ENCODE results near the gene PI4KA.

The PI4KA gene

GRCh38 chr22:20873214-20873613, 14.6 kb upstream of the PI4KA start:
- Histone ChIP-seq H3K27ac (ENCODE audit: low read length) (no peak overlapping the region), H3K4me3 (ENCODE audit: low read length) (no peak overlapping the region), H3K36me3 (ENCODE audit: control insufficient read depth, low read depth, low read length) (no peaks in the 10 kb centered on the region), H3K9ac (ENCODE audit: low read length) (no peak overlapping the region), H3K9me3 (ENCODE audit: control insufficient read depth, low read depth, low read length) (no peaks in the 10 kb centered on the region), H3K4me1 (ENCODE audit: control insufficient read depth, low read depth, low read length) (no peaks in the 10 kb centered on the region), H3K27me3 (ENCODE audit: control insufficient read depth, insufficient read depth, low read length) (no peaks in the 10 kb centered on the region)

- no peaks in the 10 kb centered on the region for H3K9me3 ChIP-seq (ENCODE audit: control insufficient read depth, low read depth, low read length)
- H3K27me3 ChIP-seq (ENCODE audit: control insufficient read depth, insufficient read depth, low read length): no peaks in the 10 kb centered on the region
- no peak overlapping the region for H3K4me3 ChIP-seq (ENCODE audit: low read length)
- H3K36me3 ChIP-seq (ENCODE audit: control insufficient read depth, low read depth, low read length): no peaks in the 10 kb centered on the region
- H3K27ac ChIP-seq (ENCODE audit: low read length): no peak overlapping the region
- H3K4me1 ChIP-seq (ENCODE audit: control insufficient read depth, low read depth, low read length): no peaks in the 10 kb centered on the region
- H3K9ac ChIP-seq (ENCODE audit: low read length): no peak overlapping the region
Measured at GRCh38 chr22:20869234-20869633, 10.6 kb upstream of the PI4KA start.

- Histone ChIP-seq H3K9me3 (ENCODE audit: control insufficient read depth, low read depth, low read length) (no peaks in the 10 kb centered on the region), H3K27me3 (ENCODE audit: control insufficient read depth, insufficient read depth, low read length) (no peaks in the 10 kb centered on the region), H3K36me3 (ENCODE audit: control insufficient read depth, low read depth, low read length) (no peaks in the 10 kb centered on the region), H3K27ac (ENCODE audit: low read length) (no peak overlapping the region), H3K4me3 (ENCODE audit: low read length) (no peak overlapping the region), H3K4me1 (ENCODE audit: control insufficient read depth, low read depth, low read length) (no peaks in the 10 kb centered on the region), H3K9ac (ENCODE audit: low read length) (no peak overlapping the region)
Measured at GRCh38 chr22:20868025-20868962, 9.7 kb upstream of the PI4KA start.

- Histone ChIP-seq H3K4me1 (ENCODE audit: control insufficient read depth, low read depth, low read length) (no peaks in the 10 kb centered on the region), H3K27me3 (ENCODE audit: control insufficient read depth, insufficient read depth, low read length) (no peaks in the 10 kb centered on the region), H3K9ac (ENCODE audit: low read length) (no peak overlapping the region), H3K27ac (ENCODE audit: low read length) (no peak overlapping the region), H3K9me3 (ENCODE audit: control insufficient read depth, low read depth, low read length) (no peaks in the 10 kb centered on the region), H3K36me3 (ENCODE audit: control insufficient read depth, low read depth, low read length) (no peaks in the 10 kb centered on the region), H3K4me3 (ENCODE audit: low read length) (no peak overlapping the region)
Measured at GRCh38 chr22:20867179-20868024, 8.8 kb upstream of the PI4KA start.

GRCh38 chr22:20866736-20867135, 8.1 kb upstream of the PI4KA start:
- no peak overlapping the region for H3K4me3 ChIP-seq (ENCODE audit: low read length)
- no peaks in the 10 kb centered on the region for H3K4me1 ChIP-seq (ENCODE audit: control insufficient read depth, low read depth, low read length)
- H3K36me3 ChIP-seq (ENCODE audit: control insufficient read depth, low read depth, low read length): no peaks in the 10 kb centered on the region
- H3K9me3 ChIP-seq (ENCODE audit: control insufficient read depth, low read depth, low read length): no peaks in the 10 kb centered on the region
- no peaks in the 10 kb centered on the region for H3K27me3 ChIP-seq (ENCODE audit: control insufficient read depth, insufficient read depth, low read length)
- no peak overlapping the region for H3K9ac ChIP-seq (ENCODE audit: low read length)
- no peak overlapping the region for H3K27ac ChIP-seq (ENCODE audit: low read length)

GRCh38 chr22:20865875-20866445, 7.3 kb upstream of the PI4KA start:
- Histone ChIP-seq H3K27ac (ENCODE audit: low read length) (no peak overlapping the region), H3K4me3 (ENCODE audit: low read length) (no peak overlapping the region), H3K36me3 (ENCODE audit: control insufficient read depth, low read depth, low read length) (no peaks in the 10 kb centered on the region), H3K9me3 (ENCODE audit: control insufficient read depth, low read depth, low read length) (no peaks in the 10 kb centered on the region), H3K9ac (ENCODE audit: low read length) (no peak overlapping the region), H3K27me3 (ENCODE audit: control insufficient read depth, insufficient read depth, low read length) (no peaks in the 10 kb centered on the region), H3K4me1 (ENCODE audit: control insufficient read depth, low read depth, low read length) (no peaks in the 10 kb centered on the region)

- H3K27me3 ChIP-seq (ENCODE audit: control insufficient read depth, insufficient read depth, low read length): no peaks in the 10 kb centered on the region
- no peaks in the 10 kb centered on the region for H3K9me3 ChIP-seq (ENCODE audit: control insufficient read depth, low read depth, low read length)
- H3K9ac ChIP-seq (ENCODE audit: low read length): no peak overlapping the region
- H3K36me3 ChIP-seq (ENCODE audit: control insufficient read depth, low read depth, low read length): no peaks in the 10 kb centered on the region
- H3K4me3 ChIP-seq (ENCODE audit: low read length): no peak overlapping the region
- H3K4me1 ChIP-seq (ENCODE audit: control insufficient read depth, low read depth, low read length): no peaks in the 10 kb centered on the region
- no peak overlapping the region for H3K27ac ChIP-seq (ENCODE audit: low read length)
Measured at GRCh38 chr22:20865331-20865730, 6.7 kb upstream of the PI4KA start.

GRCh38 chr22:20864186-20864908, 5.7 kb upstream of the PI4KA start:
- Histone ChIP-seq H3K27me3 (ENCODE audit: control insufficient read depth, insufficient read depth, low read length) (peaks cover 5% of the 10 kb centered on the region), H3K36me3 (ENCODE audit: control insufficient read depth, low read depth, low read length) (no peaks in the 10 kb centered on the region), H3K27ac (ENCODE audit: low read length) (no peak overlapping the region), H3K9ac (ENCODE audit: low read length) (no peak overlapping the region), H3K4me3 (ENCODE audit: low read length) (no peak overlapping the region), H3K9me3 (ENCODE audit: control insufficient read depth, low read depth, low read length) (no peaks in the 10 kb centered on the region), H3K4me1 (ENCODE audit: control insufficient read depth, low read depth, low read length) (peaks cover 5% of the 10 kb centered on the region)

GRCh38 chr22:20863366-20863765, 4.8 kb upstream of the PI4KA start:
- Histone ChIP-seq H3K36me3 (ENCODE audit: control insufficient read depth, low read depth, low read length) (no peaks in the 10 kb centered on the region), H3K27ac (ENCODE audit: low read length) (no peak overlapping the region), H3K4me1 (ENCODE audit: control insufficient read depth, low read depth, low read length) (peaks cover 7% of the 10 kb centered on the region), H3K4me3 (ENCODE audit: low read length) (no peak overlapping the region), H3K9me3 (ENCODE audit: control insufficient read depth, low read depth, low read length) (no peaks in the 10 kb centered on the region), H3K27me3 (ENCODE audit: control insufficient read depth, insufficient read depth, low read length) (peaks cover 7% of the 10 kb centered on the region), H3K9ac (ENCODE audit: low read length) (no peak overlapping the region)

- Histone ChIP-seq H3K36me3 (ENCODE audit: control insufficient read depth, low read depth, low read length) (no peaks in the 10 kb centered on the region), H3K27ac (ENCODE audit: low read length) (no peak overlapping the region), H3K4me3 (ENCODE audit: low read length) (no peak overlapping the region), H3K9me3 (ENCODE audit: control insufficient read depth, low read depth, low read length) (no peaks in the 10 kb centered on the region), H3K9ac (ENCODE audit: low read length) (no peak overlapping the region), H3K27me3 (ENCODE audit: control insufficient read depth, insufficient read depth, low read length) (peaks cover 7% of the 10 kb centered on the region), H3K4me1 (ENCODE audit: control insufficient read depth, low read depth, low read length) (peaks cover 7% of the 10 kb centered on the region)
Measured at GRCh38 chr22:20862540-20862939, 3.9 kb upstream of the PI4KA start.

- Histone ChIP-seq H3K9me3 (ENCODE audit: control insufficient read depth, low read depth, low read length) (no peaks in the 10 kb centered on the region), H3K27ac (ENCODE audit: low read length) (no peak overlapping the region), H3K36me3 (ENCODE audit: control insufficient read depth, low read depth, low read length) (no peaks in the 10 kb centered on the region), H3K4me3 (ENCODE audit: low read length) (peak overlapping the region; percentile 85), H3K9ac (ENCODE audit: low read length) (peak overlapping the region; percentile 53), H3K27me3 (ENCODE audit: control insufficient read depth, insufficient read depth, low read length) (peaks cover 12% of the 10 kb centered on the region), H3K4me1 (ENCODE audit: control insufficient read depth, low read depth, low read length) (peaks cover 7% of the 10 kb centered on the region)
Measured at GRCh38 chr22:20859615-20860014, 1.0 kb upstream of the PI4KA start.

Data from iPS-18a (cell line).